AG04449 (cell line): ENCODE results near the gene PPP1CA.

ENCODE experiments used
- CTCF ChIA-PET: fragments of 350-600 bp; formaldehyde crosslinking; extraction: SDS; loops from one replicate; lab custom pipeline; 2021; ENCODE audit warnings: antibody characterized with exemption; lab: Yijun Ruan, JAX
- POLR2A ChIA-PET: fragments of 400-600, 350-600 bp; formaldehyde crosslinking; extraction: SDS; loops from one replicate; lab custom pipeline; 2020; ENCODE audit warnings: antibody characterized with exemption, inconsistent platforms; lab: Yijun Ruan, JAX
- DNase-seq: peaks from one replicate; pipeline ENCODE4 v3.0.0-alpha.2; 2010; ENCODE audit warnings: low read depth, low spot score
- H3K4me3 ChIP-seq: 2 replicates; pipeline ENCODE4 v1.5.1; 2011; ENCODE audit warnings: low read depth, mild to moderate bottlenecking, control low read depth, low read length
- CTCF ChIP-seq: IDR thresholded peaks from one replicate; pipeline ENCODE4 v1.5.1; 2011; ENCODE audit warnings: mild to moderate bottlenecking, moderate library complexity, low read length, control low read depth, inconsistent platforms; ENCODE audit not compliant: insufficient read depth; ENCODE audit errors: missing control alignments

The PPP1CA gene

DNA sequence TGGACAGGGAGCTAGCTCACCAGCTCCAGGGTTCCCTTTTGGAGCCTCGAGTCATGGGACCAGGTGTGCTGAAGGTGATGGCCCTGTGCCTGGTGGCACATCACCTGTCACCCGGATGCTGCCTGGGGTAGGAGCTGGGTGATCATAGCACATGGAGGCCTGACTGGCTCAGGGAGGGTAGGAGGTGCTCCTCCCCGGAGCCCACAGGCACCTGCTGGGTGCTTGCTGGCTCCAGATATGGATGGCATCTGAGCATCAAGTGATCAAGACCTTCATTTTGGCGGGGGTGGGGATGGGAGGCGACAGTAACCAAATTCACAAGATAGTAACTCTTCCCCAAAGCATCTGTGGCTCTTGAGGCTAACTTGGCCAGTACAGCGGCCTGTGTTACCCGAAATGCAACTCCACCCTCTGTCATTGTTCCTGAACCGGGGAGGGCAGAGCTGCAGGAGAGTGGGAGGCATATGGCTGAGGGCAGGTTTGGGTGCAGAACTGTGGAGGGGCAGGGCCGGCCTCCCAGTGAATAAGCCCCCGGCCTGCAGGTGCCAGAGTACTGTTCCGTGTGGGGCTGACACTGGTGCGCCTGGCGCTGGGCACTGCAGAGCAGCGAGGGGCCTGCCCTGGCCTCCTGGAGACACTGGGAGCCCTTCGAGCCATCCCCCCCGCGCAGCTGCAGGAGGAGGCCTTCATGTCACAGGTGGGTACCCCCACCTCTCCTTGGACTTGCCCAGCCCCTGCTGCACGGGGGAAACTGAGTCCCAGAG, 7.0 kb upstream of the PPP1CA start:
- TF ChIP-seq CTCF: no peak
- ChIA-PET POLR2A (no interaction called here), CTCF (no interaction called here)
- no peak for DNase-seq
- no peak overlapping the region for H3K4me3 ChIP-seq

GRCh38 chr11:67407688-67408163, 6.1 kb upstream of the PPP1CA start:
- no peak for DNase-seq
- H3K4me3 ChIP-seq: no peak overlapping the region
- ChIA-PET POLR2A (no interaction called here), CTCF (no interaction called here)
- no peak for TF ChIP-seq CTCF

GRCh38 chr11:67406969-67407687, 5.5 kb upstream of the PPP1CA start:
- CTCF ChIA-PET: no interaction called here
- POLR2A ChIA-PET: interaction anchor here (0.5 to 0.7 kb wide), 2 partner anchors 59 to 90 kb away, joined by 3 to 4 read pairs; no protein-coding TSS in a partner anchor
- no peak for DNase-seq
- no peak overlapping the region for H3K4me3 ChIP-seq
- TF ChIP-seq CTCF: no peak

GRCh38 chr11:67406420-67406968, 4.8 kb upstream of the PPP1CA start:
- POLR2A ChIA-PET: interaction anchor here (0.5 to 0.7 kb wide), 2 partner anchors 59 to 91 kb away, joined by 3 to 4 read pairs; no protein-coding TSS in a partner anchor
- no peak for TF ChIP-seq CTCF
- CTCF ChIA-PET: no interaction called here
- DNase-seq: no peak
- no peak overlapping the region for H3K4me3 ChIP-seq

DNA sequence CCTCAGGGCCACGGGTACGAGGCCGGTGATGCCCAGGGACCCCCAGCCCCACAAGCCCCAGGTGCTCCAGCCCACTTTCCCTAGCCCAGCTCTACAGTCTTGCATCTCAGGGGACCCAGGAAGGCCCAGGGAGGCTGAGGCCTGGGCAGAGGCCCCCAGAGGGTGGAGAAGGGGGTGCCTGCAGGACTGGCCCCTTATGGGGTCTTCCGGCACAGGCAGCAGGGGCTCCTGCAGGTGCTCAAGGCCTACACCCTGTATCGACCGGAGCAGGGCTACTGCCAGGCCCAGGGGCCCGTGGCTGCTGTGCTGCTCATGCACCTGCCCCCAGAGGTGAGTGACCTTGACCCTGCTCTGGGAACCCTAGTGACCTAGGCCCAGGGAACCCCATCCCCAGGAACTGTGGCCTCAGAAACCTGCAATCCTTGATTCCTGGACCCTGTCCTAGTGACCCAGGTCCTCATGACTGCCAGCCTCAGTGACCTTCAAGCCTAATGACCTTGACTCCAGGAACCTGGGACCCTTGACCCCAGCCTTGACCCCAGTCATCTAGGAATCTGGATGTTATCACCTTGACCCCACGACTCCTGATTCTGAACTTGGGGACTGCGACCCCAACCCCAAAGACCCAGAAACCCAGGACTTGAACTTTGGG, 4.2 kb upstream of the PPP1CA start:
- no peak for DNase-seq
- POLR2A ChIA-PET: no interaction called here
- TF ChIP-seq CTCF: no peak
- CTCF ChIA-PET: no interaction called here
- no peak overlapping the region for H3K4me3 ChIP-seq

GRCh38 chr11:67405196-67405567, 3.5 kb upstream of the PPP1CA start:
- DNase-seq: no peak
- ChIA-PET CTCF (no interaction called here), POLR2A (no interaction called here)
- no peak overlapping the region for H3K4me3 ChIP-seq
- TF ChIP-seq CTCF: no peak
